MM.1S (cell line): Measurements from ENCODE around the gene INSC.

ENCODE experiments used
- DNase-seq: peaks from one replicate; pipeline ENCODE4 v3.0.0-alpha.2; 2015
- H2AFZ ChIP-seq: fragments of 300-600 bp; sonication (generic); 2 replicates; pipeline ENCODE4 v1.6.0; 2016; ENCODE audit warnings: antibody characterized with exemption, low read length
- H3F3A ChIP-seq: fragments of 300-600 bp; sonication (generic); 2 replicates; pipeline ENCODE4 v1.6.1; 2016; ENCODE audit warnings: mild to moderate bottlenecking, antibody characterized with exemption, low read length, moderate library complexity, mixed read lengths; ENCODE audit not compliant: insufficient read depth
- H3K27ac ChIP-seq: fragments of 300-600 bp; sonication (generic); 2 replicates; pipeline ENCODE4 v1.5.1; 2016; ENCODE audit warnings: mild to moderate bottlenecking, low read length
- H3K27me3 ChIP-seq: fragments of 300-600 bp; sonication (generic); replicated peaks from 2 replicates; pipeline ENCODE4 v1.6.0; 2016; ENCODE audit warnings: low read length; ENCODE audit not compliant: insufficient read depth
- H3K36me3 ChIP-seq: fragments of 300-600 bp; sonication (generic); replicated peaks from 2 replicates; pipeline ENCODE4 v1.6.1; 2016; ENCODE audit warnings: mild to moderate bottlenecking, low read length, mixed read lengths; ENCODE audit not compliant: insufficient read depth
- H3K4me1 ChIP-seq: fragments of 300-600 bp; sonication (generic); 2 replicates; pipeline ENCODE4 v1.6.1; 2016; ENCODE audit warnings: low read length, mixed read lengths
- H3K4me2 ChIP-seq: fragments of 300-600 bp; sonication (generic); 2 replicates; pipeline ENCODE4 v1.6.0; 2016; ENCODE audit warnings: low read depth, low read length
- H3K4me3 ChIP-seq: fragments of 300-600 bp; sonication (generic); 2 replicates; pipeline ENCODE4 v1.5.1; 2016; ENCODE audit warnings: low read length, mixed read lengths
- H3K79me2 ChIP-seq: fragments of 300-600 bp; sonication (generic); 2 replicates; pipeline ENCODE4 v1.6.1; 2016; ENCODE audit warnings: mixed run types, low read length, mixed read lengths
- H3K9ac ChIP-seq: fragments of 300-600 bp; sonication (generic); 2 replicates; pipeline ENCODE4 v1.6.1; 2016; ENCODE audit warnings: low read length, mixed read lengths
- H3K9me2 ChIP-seq: fragments of 300-600 bp; sonication (generic); replicated peaks from 2 replicates; pipeline ENCODE4 v1.6.1; 2016; ENCODE audit warnings: mild to moderate bottlenecking, low read length, mixed read lengths; ENCODE audit not compliant: insufficient read depth
- H3K9me3 ChIP-seq: fragments of 300-600 bp; sonication (generic); replicated peaks from 2 replicates; pipeline ENCODE4 v1.6.1; 2016; ENCODE audit warnings: mild to moderate bottlenecking, low read length, mixed read lengths; ENCODE audit not compliant: insufficient read depth
- H4K20me1 ChIP-seq: fragments of 300-600 bp; sonication (generic); 2 replicates; pipeline ENCODE4 v1.6.1; 2016; ENCODE audit warnings: mild to moderate bottlenecking, low read length, moderate library complexity, mixed read lengths; ENCODE audit not compliant: insufficient read depth
- EZH2 ChIP-seq: fragments of 300-600 bp; sonication (generic); optimal IDR thresholded peaks from 2 replicates; pipeline ENCODE3; 2017; ENCODE audit warnings: low read depth, mild to moderate bottlenecking, antibody characterized with exemption, low read length, mixed read lengths
- EZH2phosphoT487 ChIP-seq: fragments of 300-600 bp; sonication (generic); IDR thresholded peaks from 2 replicates; pipeline ENCODE4 v1.6.1; 2018; ENCODE audit warnings: antibody characterized with exemption, low read length
- TF ChIP-seq, protein P1 (sequence below): fragments of 300-600 bp; sonication (generic); IDR thresholded peaks from 2 replicates; pipeline ENCODE4 v1.5.1; 2016; ENCODE audit warnings: antibody characterized with exemption, low read length, mixed read lengths

Gene INSC

DNA sequence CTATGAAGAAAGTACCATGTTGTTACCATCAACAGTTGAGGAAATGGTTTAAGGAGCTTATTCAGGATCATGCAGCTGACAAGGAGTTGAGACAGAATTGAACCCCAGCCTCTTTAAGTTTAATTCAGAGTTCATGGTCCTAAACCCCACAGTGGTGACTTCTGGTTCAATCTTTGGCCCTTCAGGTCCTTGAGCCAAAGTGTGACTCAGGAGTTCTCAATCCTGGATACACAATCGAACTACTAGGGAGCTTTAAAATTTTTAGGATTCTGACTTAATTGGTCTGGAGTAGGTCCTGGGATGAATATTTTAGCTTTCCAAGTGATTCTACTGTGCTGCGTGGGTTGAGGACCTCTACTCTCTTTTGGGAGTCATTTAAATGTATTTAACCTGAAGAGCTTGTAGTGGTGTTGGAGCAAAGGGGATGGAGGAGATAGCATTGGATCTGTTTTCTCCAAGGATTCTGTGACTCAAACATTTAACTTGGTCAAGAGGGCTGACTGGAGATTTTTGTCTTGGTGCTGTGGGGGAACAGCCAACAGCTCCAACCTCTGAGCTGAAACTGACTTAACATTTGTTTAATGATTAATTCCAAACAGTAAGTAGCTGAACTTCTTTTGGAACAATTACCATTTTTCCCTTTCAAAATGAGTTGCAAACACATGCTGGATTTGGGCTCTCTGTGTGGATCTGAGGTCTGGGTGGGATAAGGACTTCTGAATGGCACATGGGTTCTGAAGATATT lies 80.1 kb downstream of the INSC start:
- Histone ChIP-seq H3K36me3 (no peaks in the 10 kb centered on the region), H2AFZ (no peak overlapping the region), H4K20me1 (no peaks in the 10 kb centered on the region), H3K27me3 (no peaks in the 10 kb centered on the region), H3K9me3 (no peaks in the 10 kb centered on the region), H3K4me3 (no peak overlapping the region), H3K27ac (no peak overlapping the region), H3K79me2 (no peaks in the 10 kb centered on the region), H3K4me2 (no peak overlapping the region), H3K4me1 (no peaks in the 10 kb centered on the region), H3F3A (no peaks in the 10 kb centered on the region), H3K9ac (no peak overlapping the region), H3K9me2 (no peaks in the 10 kb centered on the region)
- no peak for TF ChIP-seq EZH2
- TF ChIP-seq EZH2phosphoT487, result no peak
- TF ChIP-seq, protein P1, sequence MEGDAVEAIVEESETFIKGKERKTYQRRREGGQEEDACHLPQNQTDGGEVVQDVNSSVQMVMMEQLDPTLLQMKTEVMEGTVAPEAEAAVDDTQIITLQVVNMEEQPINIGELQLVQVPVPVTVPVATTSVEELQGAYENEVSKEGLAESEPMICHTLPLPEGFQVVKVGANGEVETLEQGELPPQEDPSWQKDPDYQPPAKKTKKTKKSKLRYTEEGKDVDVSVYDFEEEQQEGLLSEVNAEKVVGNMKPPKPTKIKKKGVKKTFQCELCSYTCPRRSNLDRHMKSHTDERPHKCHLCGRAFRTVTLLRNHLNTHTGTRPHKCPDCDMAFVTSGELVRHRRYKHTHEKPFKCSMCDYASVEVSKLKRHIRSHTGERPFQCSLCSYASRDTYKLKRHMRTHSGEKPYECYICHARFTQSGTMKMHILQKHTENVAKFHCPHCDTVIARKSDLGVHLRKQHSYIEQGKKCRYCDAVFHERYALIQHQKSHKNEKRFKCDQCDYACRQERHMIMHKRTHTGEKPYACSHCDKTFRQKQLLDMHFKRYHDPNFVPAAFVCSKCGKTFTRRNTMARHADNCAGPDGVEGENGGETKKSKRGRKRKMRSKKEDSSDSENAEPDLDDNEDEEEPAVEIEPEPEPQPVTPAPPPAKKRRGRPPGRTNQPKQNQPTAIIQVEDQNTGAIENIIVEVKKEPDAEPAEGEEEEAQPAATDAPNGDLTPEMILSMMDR, result no peak
- DNase-seq, result no peak

DNA sequence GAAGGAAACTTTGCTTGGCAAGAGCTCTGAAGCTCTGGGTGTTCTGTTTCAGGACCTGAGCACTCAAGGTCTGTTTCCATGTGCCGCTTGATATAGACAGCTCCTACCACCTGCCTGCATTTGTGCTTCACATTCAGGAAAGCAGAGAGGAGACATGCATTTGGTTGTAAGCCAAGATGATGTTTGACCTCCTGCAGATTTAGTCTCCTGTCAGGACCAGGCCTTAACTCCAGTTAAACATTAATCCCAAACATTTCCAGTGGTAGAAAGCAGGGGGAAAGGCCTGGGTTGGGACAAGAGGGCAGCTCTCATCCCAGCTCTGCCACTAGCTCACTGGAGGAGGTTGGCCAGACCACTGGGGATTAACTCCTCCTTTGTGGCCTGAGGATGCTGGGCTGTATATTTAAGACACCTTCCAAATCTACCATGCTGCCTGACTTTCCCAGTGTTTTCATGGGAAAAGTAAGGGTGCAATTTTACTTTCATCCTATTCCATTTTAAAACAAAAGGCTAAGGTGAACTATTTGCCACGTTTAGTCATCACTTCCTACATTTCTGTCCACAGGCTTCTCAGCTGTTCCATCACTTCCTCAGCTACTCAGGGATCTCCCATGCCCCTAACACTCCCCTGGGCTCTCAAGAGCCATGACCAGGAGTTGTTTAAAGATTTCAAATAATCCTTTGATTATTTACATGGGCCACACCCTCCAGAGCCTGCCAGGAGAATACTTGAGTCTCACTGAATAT lies 80.9 kb downstream of the INSC start:
- no peak for DNase-seq
- TF ChIP-seq, protein P1, result no peak
- TF ChIP-seq EZH2 (no peak), EZH2phosphoT487 (no peak)

DNA sequence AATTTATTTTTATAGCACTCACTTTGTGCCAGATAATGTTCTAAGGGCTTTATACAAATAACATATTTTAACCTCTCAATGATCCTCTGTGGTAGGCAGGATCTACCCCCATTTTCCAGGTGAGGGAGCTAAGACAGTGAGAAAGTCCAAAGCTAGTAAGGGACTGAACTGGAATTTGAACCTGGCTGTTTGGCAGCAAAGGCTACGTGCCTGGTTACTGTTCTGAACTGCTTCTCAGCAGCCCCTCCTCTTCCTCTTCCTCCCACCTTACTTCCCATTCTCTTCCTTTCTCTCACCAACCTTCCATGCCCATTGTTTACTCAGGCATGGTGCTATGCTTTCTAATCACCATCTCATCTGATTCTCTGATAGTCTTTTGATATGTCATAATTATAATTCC lies 82.0 kb downstream of the INSC start:
- Histone ChIP-seq H3K36me3 (no peaks in the 10 kb centered on the region), H3K9me2 (no peaks in the 10 kb centered on the region), H3K27ac (no peak overlapping the region), H3F3A (no peaks in the 10 kb centered on the region), H3K79me2 (no peaks in the 10 kb centered on the region), H3K4me2 (no peak overlapping the region), H4K20me1 (no peaks in the 10 kb centered on the region), H3K9ac (no peak overlapping the region), H3K4me1 (no peaks in the 10 kb centered on the region), H3K4me3 (no peak overlapping the region), H2AFZ (no peak overlapping the region), H3K27me3 (no peaks in the 10 kb centered on the region), H3K9me3 (no peaks in the 10 kb centered on the region)
- DNase-seq, result no peak
- TF ChIP-seq, protein P1, result no peak
- TF ChIP-seq EZH2phosphoT487 (no peak), EZH2 (no peak)

More for the DNA sequence above, 80.9 kb downstream of the INSC start:
- H3K9ac ChIP-seq, result no peak overlapping the region
- H3K9me3 ChIP-seq, result no peaks in the 10 kb centered on the region
- no peak overlapping the region for H3K4me2 ChIP-seq
- no peaks in the 10 kb centered on the region for H3K36me3 ChIP-seq
- H2AFZ ChIP-seq, result no peak overlapping the region
- no peaks in the 10 kb centered on the region for H3K79me2 ChIP-seq
- no peaks in the 10 kb centered on the region for H3K4me1 ChIP-seq
- H3F3A ChIP-seq, result no peaks in the 10 kb centered on the region
- H3K27me3 ChIP-seq, result no peaks in the 10 kb centered on the region
- no peaks in the 10 kb centered on the region for H4K20me1 ChIP-seq
- no peak overlapping the region for H3K27ac ChIP-seq
- H3K4me3 ChIP-seq, result no peak overlapping the region
- no peaks in the 10 kb centered on the region for H3K9me2 ChIP-seq
